Bronchial smooth muscle cell (primary cell): ENCODE measurements around the gene C19orf73. TPM values are rescaled to one million over a fixed set of nuclear protein-coding genes. Genes with fewer than 3 reads are reported as not detected.

Experiments used
- total RNA-seq: library from RNA; depleted of rRNA; stranded (reverse); fragments of >200 nt; gene quantifications from 2 replicates; pipeline ENCODE4 v1.2.1, GENCODE V29; 2014

Gene C19orf73
- 0.16 and 0.77 TPM in 2 replicates for total RNA-seq

DNA sequence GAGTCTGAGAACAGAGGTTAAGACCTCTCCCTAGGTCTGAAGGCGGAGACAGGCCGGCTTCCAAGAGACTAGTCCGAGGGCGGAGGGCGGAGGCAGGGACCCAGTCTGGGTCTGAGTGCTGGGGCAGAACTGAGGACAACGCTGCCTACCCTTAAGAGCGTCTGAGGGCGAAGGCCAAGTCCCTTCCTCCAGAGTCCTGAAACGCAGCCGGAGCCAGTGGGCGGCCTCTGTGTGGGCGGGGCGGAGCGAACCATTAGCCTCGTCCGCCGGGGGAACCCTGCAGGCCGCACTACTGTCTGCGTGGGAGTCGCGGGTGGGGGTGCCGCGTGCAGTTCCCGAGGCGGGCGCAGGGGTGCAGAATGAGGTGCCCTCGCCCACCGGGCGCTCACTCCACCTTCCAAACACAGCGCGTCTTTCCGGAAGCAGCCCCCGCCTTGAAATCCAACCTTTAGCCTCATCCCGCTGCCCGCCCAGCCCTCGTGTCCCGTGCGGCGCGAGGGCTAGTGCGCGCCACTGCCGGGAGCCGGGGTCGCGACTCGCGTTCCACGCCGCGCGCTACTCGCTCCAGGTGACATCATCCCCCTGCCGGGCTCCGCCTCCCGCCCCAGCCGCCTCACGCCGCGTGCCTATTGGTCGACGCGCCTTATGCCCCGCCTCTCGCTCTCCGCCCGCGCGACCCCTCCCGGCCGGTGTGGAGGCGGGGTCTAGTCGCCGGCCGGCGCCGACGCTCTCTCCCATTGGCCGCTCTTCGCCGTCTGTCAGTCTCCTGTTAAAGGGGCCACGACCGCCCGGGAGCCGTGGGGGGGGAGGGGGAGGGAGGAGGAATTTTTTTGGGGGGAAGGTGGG, at the start of gene C19orf73:
TSS of gene C19orf73 (minus strand) at position 579 of the 846 bp plus-strand sequence. CDS start at position 458, 121 bp downstream.

GRCh38 chr19:49157445-49158224, 38.7 kb upstream of the C19orf73 start, which contains the start of gene TRPM4:
Gene TRPM4 (plus strand): TSS chr19:49157792. CDS start chr19:49157867, 75 bp downstream.

DNA sequence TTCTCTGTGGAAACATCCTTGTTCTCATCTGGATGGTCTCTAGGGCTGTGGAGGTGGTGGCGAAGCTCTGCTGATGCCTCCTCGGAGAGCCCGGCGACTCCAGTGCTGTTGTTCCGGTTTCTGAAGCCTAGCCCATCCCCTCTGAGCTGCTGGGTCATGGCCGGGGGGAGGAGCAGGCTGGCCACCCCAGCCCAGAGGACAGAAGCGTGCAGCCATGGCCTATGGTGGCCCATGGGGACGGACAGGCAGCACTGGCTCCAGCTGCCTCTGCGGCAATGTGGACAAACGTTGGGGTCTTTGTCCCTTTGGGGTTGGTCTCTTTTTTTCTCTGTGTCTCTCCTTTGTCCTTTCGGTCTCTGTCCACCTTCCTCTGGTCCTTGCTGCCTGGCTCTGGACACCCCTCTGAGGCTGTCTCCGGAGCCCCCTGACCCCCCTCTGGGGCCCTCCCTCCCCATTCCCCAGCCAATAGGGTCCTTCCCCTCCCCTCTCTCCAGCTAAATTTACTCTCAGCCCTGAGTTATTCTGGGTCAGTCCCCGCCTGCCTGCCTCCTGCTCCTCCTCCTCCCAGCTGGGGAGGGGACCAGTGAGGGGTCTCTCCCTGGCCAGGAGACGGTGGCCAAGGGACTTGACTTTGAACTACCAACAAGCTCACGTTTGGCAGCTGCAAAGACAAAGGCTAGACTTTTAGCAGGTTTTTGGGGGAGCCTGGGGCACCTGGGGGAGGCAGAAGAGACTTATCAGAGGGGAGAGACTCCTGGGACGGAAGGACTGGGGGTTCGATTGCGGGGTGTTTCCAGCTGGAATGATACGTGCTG, 36.3 kb upstream of the C19orf73 start, which contains the start of gene HRC:
TSS of gene HRC (minus strand) at position 392 of the 815 bp plus-strand sequence. CDS start at position 233, 159 bp downstream.

DNA sequence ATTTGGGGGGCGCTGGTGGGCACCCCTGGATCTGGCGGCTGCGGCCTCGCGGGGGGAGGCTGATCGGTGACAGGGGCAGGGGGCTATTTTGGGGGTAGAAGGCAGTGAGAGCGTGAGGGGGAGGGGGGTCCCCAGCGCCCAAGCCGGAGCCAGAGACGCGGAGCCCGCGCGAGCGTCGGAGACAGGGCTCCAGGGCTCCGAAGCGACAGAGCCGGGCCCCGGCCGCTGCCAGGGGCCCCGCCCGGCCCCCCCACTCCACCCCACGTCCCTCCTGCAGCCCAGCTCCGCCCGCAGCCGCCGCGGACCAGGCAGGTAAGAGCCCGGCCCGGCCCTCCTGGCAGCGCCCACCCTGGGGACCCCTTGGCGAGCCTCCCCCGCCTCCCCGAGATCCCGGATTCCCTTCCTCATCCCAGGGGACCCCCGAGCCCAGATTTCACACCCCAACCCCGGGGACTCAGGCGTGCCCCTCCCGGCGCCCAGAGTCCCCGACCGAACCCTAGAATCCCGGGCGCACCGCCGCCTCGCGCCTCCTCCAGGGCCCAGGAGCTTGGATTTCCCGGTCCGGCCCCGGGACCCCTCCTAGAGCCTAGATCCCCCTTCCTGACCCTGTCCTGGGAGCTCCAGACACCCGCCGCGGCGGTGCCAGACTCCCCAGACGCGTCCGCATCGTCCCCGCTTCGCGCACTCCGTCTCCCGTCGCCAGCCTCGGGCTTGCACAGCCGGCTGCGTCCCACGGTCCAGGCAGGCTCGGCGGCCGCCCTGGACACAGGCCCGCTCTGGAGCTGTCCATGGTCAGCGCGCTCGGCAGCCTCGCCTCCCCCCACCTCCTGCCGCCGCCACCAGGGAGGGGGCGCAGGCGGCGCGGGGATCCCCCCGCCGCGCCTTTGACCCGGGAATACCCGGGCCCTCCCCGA, 725 bp upstream of the C19orf73 start, which contains the start of gene PPFIA3:
TSS of gene PPFIA3 (plus strand) at position 134 of the 914 bp plus-strand sequence. CDS start 8,330 bp downstream, outside the sequence.

DNA sequence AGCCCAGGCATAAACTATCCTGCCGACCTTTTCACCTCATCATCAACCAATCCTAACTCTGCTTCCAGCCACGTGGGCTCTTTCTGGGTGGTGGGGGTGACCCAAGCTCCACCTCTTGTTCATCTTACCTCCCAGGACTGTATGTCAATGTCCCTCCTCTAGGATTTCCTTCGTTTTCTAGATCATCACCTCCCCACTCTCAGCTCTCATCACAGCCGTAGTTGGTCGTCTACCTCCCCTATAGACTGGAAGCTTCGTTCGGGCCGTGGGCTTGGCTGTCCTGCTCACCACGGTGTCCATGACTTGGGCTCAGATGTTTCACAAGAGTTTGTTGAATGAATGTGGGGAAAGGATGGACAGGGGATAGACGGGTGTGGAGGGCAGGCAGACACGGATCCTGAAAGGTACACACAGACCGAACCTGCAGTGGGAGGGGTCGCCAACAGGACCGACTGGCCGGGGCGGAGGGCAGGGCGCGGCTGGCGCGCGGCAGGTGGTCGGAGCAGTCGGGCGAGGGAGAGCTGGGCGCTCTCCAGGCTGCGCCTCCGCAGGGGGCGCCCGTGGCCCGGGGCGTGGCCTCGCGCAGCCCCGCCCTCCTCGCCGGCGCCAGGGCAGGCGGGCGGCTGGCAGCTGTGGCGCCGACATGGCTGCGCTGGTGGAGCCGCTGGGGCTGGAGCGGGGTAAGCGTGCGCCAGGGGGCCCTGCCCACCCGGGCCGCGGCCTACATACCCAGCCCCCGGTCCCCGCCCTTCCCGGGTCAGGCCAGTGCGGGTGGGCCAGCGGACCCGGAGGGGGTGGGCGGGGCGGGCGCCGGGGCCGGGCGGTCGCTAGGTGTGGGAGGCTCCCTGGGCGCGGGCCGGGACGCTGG, 4.9 kb downstream of the C19orf73 start, which contains the start of gene LIN7B:
TSS of gene LIN7B (plus strand) at position 609 of the 868 bp plus-strand sequence. CDS start at position 644, 35 bp downstream.

GRCh38 chr19:49085020-49085867, 33.7 kb downstream of the C19orf73 start, which contains the start of gene SNRNP70:
Gene SNRNP70 (plus strand): TSS chr19:49085451. CDS start chr19:49086415, 964 bp downstream.

Other genes starting within 250 kb of the C19orf73 start
- 48.1 and 56.8 TPM in 2 replicates for gene PPP1R15A, start 246.7 kb downstream of the C19orf73 start, total RNA-seq
- 0.26 and 0.32 TPM in 2 replicates for gene TULP2, start 220.4 kb downstream of the C19orf73 start, total RNA-seq
- 149 and 199 TPM in 2 replicates for gene NUCB1, start 218.8 kb downstream of the C19orf73 start, total RNA-seq
- 1.6 TPM in 1 of 2 replicates, not detected in the other for gene DHDH, start 185.4 kb downstream of the C19orf73 start, total RNA-seq
- 70.6 and 113 TPM in 2 replicates for gene BAX, start 164.3 kb downstream of the C19orf73 start, total RNA-seq
- gene FTL, start 153.8 kb downstream of the C19orf73 start, total RNA-seq = 4,288 and 4,455 TPM in 2 replicates
- 20.4 and 22.7 TPM in 2 replicates for gene GYS1, start 125.8 kb downstream of the C19orf73 start, total RNA-seq
- gene RUVBL2, start 125.3 kb downstream of the C19orf73 start, total RNA-seq = 166 and 207 TPM in 2 replicates
- gene LHB, start 102.1 kb downstream of the C19orf73 start, total RNA-seq = not detected in 2 replicates
- not detected in 2 replicates for gene CGB3, start 94.8 kb downstream of the C19orf73 start, total RNA-seq
- gene CGB2, start 87.3 kb downstream of the C19orf73 start, total RNA-seq = not detected in 2 replicates
- gene CGB1, start 82.2 kb downstream of the C19orf73 start, total RNA-seq = not detected in 2 replicates
- 0.16 TPM in 1 of 2 replicates, not detected in the other for gene CGB5, start 75.3 kb downstream of the C19orf73 start, total RNA-seq
- gene CGB8, start 70.0 kb downstream of the C19orf73 start, total RNA-seq = not detected in 2 replicates
- gene CGB7, start 61.4 kb downstream of the C19orf73 start, total RNA-seq = 0.17 and 0.47 TPM in 2 replicates
- gene NTF4, start 54.3 kb downstream of the C19orf73 start, total RNA-seq = 0.16 and 0.17 TPM in 2 replicates
- not detected in 2 replicates for gene KCNA7, start 46.4 kb downstream of the C19orf73 start, total RNA-seq
- 128 and 142 TPM in 2 replicates for gene SNRNP70, start 33.7 kb downstream of the C19orf73 start, total RNA-seq
- 12.0 and 13.3 TPM in 2 replicates for gene LIN7B, start 4.8 kb downstream of the C19orf73 start, total RNA-seq
- 1.0 and 2.0 TPM in 2 replicates for gene PPFIA3, start 401 bp upstream of the C19orf73 start, total RNA-seq
- gene HRC, start 36.3 kb upstream of the C19orf73 start, total RNA-seq = 0.09 TPM in 1 of 2 replicates, not detected in the other
- gene TRPM4, start 38.6 kb upstream of the C19orf73 start, total RNA-seq = 16.5 and 17.5 TPM in 2 replicates
- under 0.01 and 0.09 TPM in 2 replicates for gene SLC6A16, start 206.0 kb upstream of the C19orf73 start, total RNA-seq
- gene CD37, start 216.3 kb upstream of the C19orf73 start, total RNA-seq = not detected in 2 replicates
- 17.2 and 18.5 TPM in 2 replicates for gene TEAD2, start 243.3 kb upstream of the C19orf73 start, total RNA-seq
- gene DKKL1, start 244.7 kb upstream of the C19orf73 start, total RNA-seq = 0.16 and 0.26 TPM in 2 replicates